Epithelial cell of esophagus (primary cell): ENCODE results near the gene DGCR8.

Experiments used
- DNase-seq: peaks from one replicate; pipeline ENCODE4 v3.0.0; 2010; ENCODE audit warnings: low read depth
- H3K4me3 ChIP-seq: 2 replicates; pipeline ENCODE4 v1.5.1; 2011; ENCODE audit warnings: mild to moderate bottlenecking, low read length, control low read depth
- TF ChIP-seq, protein P1 (sequence below): IDR thresholded peaks from 2 replicates; pipeline ENCODE4 v1.5.1; 2011; ENCODE audit warnings: low read depth, mild to moderate bottlenecking, low read length, control low read depth, inconsistent platforms; ENCODE audit not compliant: insufficient read depth; ENCODE audit errors: missing control alignments

The DGCR8 gene

DNA sequence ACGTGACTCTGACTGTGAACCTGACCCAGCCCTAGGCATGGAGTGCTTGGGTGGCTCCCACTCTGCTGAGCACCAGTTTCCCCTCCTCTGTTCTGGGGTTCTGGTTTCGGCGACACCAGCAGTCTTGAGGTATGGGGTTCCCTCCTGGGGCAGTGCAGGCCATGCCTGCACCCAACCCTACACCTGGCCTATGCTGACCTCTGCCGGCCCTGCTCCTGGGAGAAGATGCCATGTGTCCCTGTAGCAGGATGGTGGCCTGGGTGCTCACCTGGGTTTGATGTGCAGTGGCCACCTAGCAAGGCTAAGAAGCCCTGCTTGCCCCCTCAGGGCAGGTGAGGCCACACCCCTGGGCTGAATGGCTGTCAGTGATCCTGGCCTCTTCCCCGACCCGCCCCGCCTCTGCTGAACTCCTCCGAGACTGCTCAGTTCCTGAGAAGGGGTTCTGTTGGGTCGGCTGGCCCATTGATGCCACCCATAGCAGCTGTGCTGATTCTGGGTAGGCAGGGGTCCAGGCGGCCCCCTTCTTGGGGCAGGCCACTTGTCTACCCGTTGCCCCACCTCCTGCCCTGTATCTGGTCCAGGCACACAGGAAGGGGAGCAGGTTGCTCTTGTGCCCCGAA, 54.0 kb downstream of the DGCR8 start:
- DNase-seq: no peak
- TF ChIP-seq, protein P1, sequence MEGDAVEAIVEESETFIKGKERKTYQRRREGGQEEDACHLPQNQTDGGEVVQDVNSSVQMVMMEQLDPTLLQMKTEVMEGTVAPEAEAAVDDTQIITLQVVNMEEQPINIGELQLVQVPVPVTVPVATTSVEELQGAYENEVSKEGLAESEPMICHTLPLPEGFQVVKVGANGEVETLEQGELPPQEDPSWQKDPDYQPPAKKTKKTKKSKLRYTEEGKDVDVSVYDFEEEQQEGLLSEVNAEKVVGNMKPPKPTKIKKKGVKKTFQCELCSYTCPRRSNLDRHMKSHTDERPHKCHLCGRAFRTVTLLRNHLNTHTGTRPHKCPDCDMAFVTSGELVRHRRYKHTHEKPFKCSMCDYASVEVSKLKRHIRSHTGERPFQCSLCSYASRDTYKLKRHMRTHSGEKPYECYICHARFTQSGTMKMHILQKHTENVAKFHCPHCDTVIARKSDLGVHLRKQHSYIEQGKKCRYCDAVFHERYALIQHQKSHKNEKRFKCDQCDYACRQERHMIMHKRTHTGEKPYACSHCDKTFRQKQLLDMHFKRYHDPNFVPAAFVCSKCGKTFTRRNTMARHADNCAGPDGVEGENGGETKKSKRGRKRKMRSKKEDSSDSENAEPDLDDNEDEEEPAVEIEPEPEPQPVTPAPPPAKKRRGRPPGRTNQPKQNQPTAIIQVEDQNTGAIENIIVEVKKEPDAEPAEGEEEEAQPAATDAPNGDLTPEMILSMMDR: no peak
- H3K4me3 ChIP-seq: no peak overlapping the region

DNA sequence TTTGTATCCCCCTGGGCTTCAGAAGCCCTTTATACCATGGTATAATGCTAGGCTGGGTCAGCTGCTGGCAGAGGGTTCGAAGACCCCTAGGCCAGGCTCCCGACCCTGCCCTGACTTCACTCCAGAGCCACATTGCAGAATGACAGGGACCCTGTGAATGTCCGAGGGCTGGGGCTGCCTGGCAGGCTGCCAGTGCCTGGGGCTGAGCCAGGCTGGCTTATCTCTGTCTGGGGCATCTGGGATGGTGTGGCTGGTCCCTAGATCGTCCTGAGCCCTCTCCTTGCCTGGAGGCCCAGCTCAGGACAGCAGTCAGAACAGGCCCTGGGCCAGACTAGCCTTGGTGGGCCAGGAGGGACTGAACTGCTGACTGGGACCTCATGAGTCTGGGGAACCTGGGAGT, 55.2 kb downstream of the DGCR8 start:
- TF ChIP-seq, protein P1: no peak
- no peak for DNase-seq
- no peak overlapping the region for H3K4me3 ChIP-seq

DNA sequence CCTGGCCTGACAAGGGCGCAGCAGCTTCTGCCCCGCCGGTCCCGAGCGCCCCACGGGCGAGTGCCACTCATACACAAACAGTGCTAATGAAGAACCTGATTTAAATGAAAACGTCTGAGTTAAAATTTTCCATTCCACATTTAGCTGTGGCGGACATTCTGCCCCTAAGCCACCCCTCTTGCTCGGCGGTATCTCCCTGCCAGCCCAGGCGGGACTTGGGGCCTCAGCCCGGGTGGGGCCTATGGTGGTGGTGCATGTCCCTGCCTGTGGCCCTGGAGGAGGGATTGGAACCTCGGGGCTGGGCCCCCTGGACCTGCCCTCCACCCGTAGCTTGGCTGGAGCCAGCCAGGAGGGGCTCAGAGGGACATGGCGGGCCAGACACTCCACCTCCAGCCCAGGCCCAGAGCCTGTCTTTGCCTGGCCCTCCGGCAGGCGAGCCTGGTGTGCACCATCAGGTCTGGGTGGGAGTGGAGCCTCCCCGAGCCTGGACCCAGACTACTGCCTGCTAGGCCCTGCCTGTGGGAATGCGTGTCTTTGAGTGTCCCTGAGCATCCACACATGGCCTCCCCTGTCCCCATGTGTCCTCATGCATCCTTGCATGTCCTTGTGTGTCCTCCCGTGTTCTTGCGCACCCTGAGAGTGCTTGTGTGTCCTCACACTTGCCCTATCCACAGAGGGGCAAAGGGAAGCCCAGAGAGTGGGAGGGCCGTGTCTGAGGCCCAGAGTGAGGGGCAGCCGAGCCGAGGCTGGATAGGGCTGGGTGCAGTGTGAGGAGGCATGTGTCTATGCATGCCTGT, 56.0 kb downstream of the DGCR8 start:
- DNase-seq: no peak
- H3K4me3 ChIP-seq: no peak overlapping the region
- TF ChIP-seq, protein P1: no peak

DNA sequence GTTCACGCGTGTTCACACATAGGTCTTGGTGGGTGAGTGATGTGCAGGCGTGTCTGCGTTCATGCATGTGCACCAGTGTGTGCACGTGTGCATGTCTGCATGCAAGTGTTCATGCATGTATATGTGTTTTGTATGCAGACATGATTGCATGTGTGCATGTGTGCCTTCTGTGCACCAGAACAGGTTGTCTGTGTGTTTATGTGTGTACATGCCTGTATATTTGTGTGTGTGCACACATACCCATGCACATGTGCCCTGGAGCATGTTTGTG, 56.5 kb downstream of the DGCR8 start:
- TF ChIP-seq, protein P1: no peak
- no peak for DNase-seq
- H3K4me3 ChIP-seq: no peak overlapping the region

DNA sequence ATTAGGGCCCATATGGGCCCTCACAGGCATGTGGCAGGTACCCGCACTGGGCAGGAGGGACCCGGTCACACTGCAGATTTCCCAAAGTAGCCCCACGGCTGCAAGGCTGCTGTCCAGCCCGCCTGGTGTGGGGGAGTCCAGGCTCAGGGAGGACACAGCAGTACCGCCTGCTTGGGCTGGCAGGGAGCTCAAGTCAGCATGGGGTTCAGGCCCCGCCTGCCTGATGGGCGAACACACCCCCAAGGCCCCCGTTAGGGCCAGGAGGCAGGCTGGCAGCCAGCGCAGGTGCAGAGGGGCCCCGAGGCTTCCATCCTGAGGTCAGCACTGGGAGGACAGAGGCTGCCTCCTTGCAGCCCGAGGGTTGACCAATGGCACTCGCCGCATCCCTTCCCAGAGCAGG, 57.1 kb downstream of the DGCR8 start:
- TF ChIP-seq, protein P1: no peak
- DNase-seq: no peak
- H3K4me3 ChIP-seq: no peak overlapping the region

DNA sequence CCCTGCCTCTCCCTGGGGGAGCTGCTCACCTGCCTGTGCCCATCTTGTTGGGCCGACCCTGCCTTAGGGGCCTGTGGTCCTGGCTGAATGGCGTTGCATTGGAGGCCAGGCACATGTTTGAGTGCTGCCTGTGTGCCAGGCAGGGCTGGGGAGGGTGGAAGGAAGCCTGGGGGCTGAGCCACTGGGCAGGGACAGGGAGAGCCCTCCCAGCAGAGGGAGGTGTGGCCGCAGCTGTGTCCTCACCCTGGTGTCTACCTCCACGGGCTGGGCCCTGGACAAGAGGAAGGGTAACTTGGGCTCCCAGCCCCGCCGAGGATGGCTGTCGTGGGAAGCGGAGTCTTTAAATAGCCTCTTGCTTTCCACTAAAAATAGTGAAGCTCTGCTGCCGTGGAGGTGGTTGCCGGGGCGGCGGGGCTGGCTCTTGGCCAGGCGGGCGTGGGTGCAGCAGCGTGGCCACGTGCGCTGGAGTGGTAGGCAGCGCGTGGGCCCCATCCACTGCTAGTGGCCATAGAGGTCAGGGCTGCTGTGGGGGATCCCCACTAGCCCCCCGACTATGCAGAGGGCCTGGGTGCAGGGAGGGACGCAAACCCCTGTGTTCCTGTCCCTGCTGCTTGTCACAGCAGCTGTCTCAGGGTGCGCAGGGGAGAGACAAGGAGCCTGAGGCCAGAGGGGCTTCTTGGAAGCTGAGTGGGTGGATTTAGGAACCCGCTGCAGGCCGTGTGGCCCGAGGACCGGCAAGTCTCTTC, 57.8 kb downstream of the DGCR8 start:
- H3K4me3 ChIP-seq: no peak overlapping the region
- TF ChIP-seq, protein P1: no peak
- no peak for DNase-seq
